LNCAP (cell line): ENCODE measurements around the gene PARVG.

Experiments used
- CTCF ChIP-seq: fragments of 450-650 bp; IDR thresholded peaks from 2 replicates; pipeline ENCODE4 v1.5.1; 2017; ENCODE audit warnings: mild to moderate bottlenecking

The PARVG gene

GRCh38 chr22:44218071-44218470 is 37.3 kb downstream of the PARVG start:
- no peak for TF ChIP-seq CTCF

- no peak for TF ChIP-seq CTCF
These were observed 38.6 kb downstream of the PARVG start for GRCh38 chr22:44219101-44219870.

- TF ChIP-seq CTCF: no peak
These were observed 40.3 kb downstream of the PARVG start for GRCh38 chr22:44220727-44221680.

GRCh38 chr22:44221710-44222475 is 41.2 kb downstream of the PARVG start:
- TF ChIP-seq CTCF: no peak

- TF ChIP-seq CTCF: no peak
These were observed 43.4 kb downstream of the PARVG start for GRCh38 chr22:44224166-44224565.

DNA sequence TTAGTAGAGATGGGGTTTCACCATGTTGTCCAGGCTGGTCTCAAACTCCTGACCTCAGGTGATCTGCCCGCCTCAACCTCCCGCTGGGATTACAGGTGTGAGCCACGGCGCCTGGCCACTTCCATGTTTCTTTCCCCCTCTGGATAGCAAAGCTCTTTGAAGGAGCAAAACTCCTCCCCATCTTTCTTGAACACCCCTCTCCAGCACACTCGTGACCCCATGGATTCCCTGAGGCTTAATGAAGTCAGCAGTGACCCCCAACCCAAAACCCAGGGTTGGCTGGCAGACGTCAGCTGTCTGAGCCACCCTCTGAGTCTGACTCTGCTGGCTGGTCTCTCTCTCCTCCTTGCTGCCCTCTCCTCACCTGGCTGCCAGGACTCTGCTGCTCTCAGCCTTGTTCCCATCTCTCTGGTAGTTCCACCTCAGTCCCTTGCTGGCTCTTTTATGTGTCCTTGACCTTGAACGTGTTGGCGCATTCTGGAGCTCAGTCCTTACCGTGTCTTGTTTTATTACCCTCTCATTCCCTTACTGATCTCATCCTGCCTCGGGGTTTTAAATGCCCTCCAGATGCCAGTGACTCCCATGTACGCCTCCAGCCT is 44.5 kb downstream of the PARVG start:
- no peak for TF ChIP-seq CTCF

- TF ChIP-seq CTCF: no peak
These were observed 45.1 kb downstream of the PARVG start for GRCh38 chr22:44225812-44226211.
